HFF-Myc (cell line): Measurements from ENCODE around the gene ELAPOR1.

Experiments
- DNase-seq: peaks from one replicate; pipeline ENCODE4 v3.0.0-alpha.2; 2011; ENCODE audit warnings: low read depth; ENCODE audit errors: extremely low read depth
- H3K4me3 ChIP-seq: replicated peaks from 2 replicates; pipeline ENCODE4 v1.5.1; 2011; ENCODE audit warnings: low read depth, mild to moderate bottlenecking, control low read depth, low read length
- CTCF ChIP-seq: IDR thresholded peaks from 2 replicates; pipeline ENCODE4 v1.5.1; 2012; ENCODE audit warnings: mild to moderate bottlenecking, low read depth, low read length, control low read depth; ENCODE audit errors: missing control alignments

ELAPOR1 gene

DNA sequence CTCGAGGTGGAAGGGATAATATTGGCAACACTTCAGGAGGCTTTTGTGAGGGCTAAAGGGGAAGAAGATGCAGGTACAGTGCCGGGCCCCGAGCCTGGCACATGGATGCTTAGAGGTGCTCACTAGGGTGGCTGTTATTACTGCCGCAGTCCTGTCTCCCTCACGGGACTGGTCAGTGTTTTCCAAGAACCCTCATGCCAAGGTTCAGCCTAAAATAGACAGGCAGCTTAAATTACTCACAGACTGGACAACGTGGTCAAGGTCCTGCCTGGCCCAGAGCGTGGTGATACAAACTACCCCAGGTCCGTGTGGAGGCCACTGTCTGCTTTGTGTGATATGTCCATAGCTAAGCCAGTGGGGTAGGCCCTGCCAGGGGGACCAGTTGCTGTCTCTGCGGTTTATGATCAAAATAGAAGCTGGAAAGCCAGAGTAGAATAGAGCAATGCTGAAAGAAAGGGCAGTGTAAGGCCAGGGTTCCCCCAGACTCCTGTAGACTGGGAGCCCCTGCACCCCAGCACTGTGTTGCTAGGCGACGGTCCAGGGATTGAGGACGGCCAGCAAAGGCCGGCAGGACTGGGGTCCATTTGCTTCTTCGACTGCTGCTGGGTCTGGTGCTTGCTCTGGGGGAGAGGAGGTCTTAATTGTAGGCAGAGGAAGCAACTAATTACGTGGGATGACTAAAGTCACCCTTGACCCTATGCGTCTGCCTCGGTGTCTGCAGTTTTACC is 36.1 kb downstream of the ELAPOR1 start:
- DNase-seq: no peak
- TF ChIP-seq CTCF: no peak
- H3K4me3 ChIP-seq: no peak overlapping the region

GRCh38 chr1:109151146-109151990 is 37.5 kb downstream of the ELAPOR1 start:
- TF ChIP-seq CTCF: no peak
- peak; percentile 12 for DNase-seq
- H3K4me3 ChIP-seq: no peak overlapping the region

DNA sequence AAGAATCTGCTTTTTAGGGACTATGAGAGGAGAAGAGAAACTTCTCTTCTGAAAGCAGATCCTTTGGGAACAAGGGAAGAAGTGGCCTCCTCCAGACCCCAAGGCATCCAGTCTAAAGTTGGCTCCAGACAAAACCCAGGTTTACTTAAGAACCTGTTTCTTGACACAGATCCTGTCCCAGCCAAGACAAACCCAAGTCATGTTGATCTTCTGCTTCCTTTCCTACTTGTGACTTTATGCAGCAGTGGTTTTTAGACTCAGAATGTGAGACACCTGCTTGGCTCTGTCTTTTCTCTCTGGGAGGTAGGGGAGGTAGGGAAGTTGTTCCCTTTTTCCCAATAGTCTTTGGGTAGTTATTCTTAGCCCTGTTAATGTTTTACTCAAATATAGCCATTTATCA is 38.3 kb downstream of the ELAPOR1 start:
- no peak for DNase-seq
- no peak for TF ChIP-seq CTCF
- H3K4me3 ChIP-seq: no peak overlapping the region

DNA sequence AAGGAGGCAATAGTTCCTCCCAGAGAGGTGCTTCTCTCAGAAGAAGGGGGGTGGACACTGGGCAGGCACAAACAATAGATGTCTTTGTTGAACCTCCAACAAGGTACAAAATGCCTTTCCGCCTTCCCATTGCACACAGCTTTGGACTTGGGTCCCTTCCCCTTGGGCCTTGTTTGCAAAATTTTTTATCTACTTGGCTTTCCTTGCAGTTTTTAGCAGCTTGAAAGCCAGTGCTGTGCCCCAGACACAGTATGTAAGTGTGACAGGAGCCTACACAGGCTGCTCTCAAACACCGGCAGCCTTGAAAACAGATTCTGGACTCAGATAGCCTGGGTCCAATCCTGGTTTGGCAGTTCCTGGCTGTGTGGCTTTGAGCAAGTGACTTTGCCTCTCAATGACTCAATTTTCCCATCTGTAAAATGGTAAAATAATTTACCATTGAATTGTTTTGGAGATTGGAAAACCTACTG is 43.0 kb downstream of the ELAPOR1 start:
- H3K4me3 ChIP-seq: no peak overlapping the region
- no peak for TF ChIP-seq CTCF
- no peak for DNase-seq

DNA sequence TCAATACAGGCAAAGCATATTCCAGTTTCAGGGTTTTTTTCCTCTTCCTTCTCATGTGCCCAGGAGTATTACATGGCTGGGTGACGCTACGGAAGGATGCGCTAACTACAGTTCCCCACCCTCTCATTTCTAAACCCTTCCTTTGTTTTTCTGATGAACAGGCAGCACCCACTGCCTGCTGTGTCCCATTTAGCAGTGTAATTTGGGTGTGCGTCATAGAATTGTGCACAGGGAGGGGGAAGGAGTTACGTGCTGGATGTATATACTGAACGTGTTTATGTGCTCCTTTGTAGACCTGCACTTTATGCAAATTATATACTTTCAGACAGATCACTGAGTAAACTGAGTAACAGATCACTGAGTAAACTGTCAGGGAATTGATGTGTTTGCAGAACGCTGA is 44.5 kb downstream of the ELAPOR1 start:
- no peak for DNase-seq
- TF ChIP-seq CTCF: no peak
- no peak overlapping the region for H3K4me3 ChIP-seq

- no peak overlapping the region for H3K4me3 ChIP-seq
- no peak for TF ChIP-seq CTCF
- DNase-seq: no peak
Measured at GRCh38 chr1:109159326-109159725, 45.4 kb downstream of the ELAPOR1 start.
